Activated CD8-positive, alpha-beta memory T cell treated with anti-CD3 and anti-CD28 coated beads, Interleukin-2, amount 50 U/mL, for 1 hour (primary cell): Measurements from ENCODE around the gene SPATA3.
"Not testable (repeated sequence)": the region's sequence is repeated elsewhere in the genome, so short reads cannot be mapped to it uniquely, and the experiment has no call there.

Source experiments
- DNase-seq: peaks from one replicate; pipeline ENCODE4 v3.0.0-alpha.2; 2020; ENCODE audit errors: extremely low read depth

The SPATA3 gene

DNA sequence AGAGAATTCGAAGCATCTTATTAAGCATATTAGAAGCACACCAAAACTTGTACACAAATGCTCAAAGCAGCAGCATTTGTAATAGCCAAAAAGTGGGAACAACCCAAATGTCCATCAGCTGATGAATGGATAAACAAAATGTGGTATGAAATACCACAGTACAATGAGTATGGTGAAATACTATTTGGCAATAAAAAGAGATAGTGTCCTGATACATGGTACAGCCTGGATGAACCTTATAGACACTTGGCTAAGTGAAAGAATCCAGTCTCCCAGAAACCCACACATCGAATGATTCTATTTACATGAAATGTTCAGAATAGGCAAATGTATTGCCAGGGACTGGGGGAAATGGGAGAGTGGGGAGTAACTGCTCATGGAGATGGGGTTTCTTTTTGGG lies 3.0 kb downstream of the SPATA3 start:
- DNase-seq, result no peak

- DNase-seq, result no peak
These were observed 3.6 kb downstream of the SPATA3 start for GRCh38 chr2:230999477-230999876.

DNA sequence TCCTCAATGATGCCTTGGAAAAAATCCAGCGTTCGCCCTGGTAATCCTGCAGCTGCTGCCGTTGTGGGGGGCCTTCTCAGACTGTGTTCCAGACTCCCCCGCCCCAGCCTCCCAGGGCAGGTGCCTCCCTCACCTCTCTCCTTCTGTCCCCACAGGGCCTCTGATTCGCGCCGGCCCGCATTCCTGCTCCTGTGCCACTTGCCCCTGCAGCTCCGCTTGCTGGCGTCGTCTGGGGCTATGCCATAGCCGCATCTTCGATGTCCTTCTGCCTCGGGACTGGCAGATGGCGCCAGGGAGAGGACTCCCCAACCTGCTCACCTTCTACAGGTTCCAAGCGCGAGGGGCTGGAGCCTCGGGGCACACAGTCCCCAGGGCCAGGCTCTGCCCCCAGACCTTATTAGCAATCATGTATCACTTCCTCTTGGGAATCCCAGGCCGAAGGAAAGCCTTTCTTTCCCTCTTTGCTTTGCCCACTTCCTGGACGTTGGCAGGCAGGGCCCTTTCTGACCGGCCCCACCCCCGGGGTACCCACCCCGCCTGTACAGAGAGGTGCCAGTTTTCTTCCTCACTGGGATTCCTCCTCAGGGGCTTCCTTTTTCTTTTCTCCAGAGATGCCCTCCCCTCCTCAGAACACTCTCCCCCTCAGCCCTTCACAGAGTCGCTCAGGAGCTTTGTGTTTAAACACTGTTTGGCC lies 4.4 kb downstream of the SPATA3 start:
- no peak for DNase-seq

DNA sequence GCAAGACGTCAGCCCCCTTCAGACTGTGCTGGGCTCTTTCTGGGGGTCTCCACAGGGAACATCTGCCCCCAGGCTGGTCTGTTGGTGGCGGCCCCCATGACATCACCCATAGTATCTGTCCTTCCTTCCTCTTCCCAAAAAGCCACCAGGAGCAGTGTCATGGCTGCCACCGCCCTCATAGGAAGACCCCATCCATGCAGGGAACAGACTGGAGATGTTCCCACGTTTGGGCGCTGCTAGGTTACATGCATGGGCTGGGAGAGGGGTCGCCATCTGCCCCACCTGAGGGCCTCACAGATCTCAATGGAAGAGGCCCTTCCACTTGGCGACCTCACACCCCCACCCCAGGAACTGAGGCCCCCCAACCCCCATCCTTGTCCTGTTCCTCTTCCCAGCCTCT lies 5.1 kb downstream of the SPATA3 start:
- no peak for DNase-seq

DNA sequence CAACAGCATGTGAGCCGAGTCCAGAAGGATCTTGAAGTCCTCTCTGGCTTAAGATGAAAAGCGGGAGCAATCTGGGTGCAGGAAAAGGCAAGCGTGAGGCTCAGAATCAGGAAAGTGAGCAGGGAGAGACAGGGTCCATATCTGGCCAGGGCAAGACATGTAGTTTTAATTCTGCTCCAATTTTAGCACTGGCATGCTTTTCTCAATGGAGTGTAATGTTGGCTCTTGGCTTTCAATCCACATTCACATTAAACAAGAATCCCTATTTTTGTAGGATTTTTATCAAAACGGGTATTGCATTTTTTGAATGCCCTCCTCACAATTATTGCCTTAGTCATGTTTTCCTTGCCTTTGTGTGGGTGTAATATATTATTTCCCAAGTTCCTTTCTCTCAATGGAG lies 6.0 kb downstream of the SPATA3 start:
- no peak for DNase-seq

GRCh38 chr2:231002641-231003040 lies 6.7 kb downstream of the SPATA3 start:
- DNase-seq, result no peak

DNA sequence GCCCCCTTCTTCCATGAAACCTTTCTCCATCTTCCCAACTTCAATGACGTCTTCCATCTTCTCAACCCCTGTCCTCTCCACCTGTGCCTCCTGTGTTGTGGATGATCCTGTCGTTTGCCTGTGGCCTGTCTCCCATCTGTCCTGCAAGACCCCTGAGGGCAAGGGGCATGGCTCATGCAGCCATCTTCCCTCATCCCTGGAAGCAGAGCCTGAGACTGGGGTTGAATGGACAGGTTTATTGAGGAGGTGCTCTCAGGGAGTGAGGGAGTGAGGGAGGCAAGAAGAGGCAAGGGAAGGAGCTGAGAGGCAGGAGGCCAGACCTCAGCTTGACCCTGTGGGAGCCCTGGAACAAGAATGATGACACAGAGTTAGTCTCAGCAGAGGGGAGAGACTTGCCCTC lies 7.3 kb downstream of the SPATA3 start:
- no peak for DNase-seq

DNA sequence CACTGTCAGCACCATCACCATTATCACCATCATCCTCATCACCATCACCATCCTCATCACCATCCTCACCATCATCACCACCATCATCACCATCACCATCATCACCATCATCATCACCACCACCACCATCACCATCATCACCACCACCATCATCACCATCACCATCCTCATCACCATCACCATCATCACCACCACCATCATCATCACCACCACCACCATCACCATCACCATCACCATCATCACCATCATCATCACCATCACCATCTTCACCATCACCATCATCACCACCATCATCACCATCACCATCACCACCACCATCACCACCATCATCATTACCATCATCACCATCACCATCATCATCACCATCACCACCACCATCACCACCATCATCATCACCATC lies 9.0 kb downstream of the SPATA3 start:
- DNase-seq, result not testable (repeated sequence)

GRCh38 chr2:231007286-231008098 lies 11.6 kb downstream of the SPATA3 start:
- DNase-seq, result no peak

GRCh38 chr2:231008131-231008530 lies 12.2 kb downstream of the SPATA3 start:
- no peak for DNase-seq

- DNase-seq, result no peak
These were observed 13.5 kb downstream of the SPATA3 start for GRCh38 chr2:231009236-231009919.

DNA sequence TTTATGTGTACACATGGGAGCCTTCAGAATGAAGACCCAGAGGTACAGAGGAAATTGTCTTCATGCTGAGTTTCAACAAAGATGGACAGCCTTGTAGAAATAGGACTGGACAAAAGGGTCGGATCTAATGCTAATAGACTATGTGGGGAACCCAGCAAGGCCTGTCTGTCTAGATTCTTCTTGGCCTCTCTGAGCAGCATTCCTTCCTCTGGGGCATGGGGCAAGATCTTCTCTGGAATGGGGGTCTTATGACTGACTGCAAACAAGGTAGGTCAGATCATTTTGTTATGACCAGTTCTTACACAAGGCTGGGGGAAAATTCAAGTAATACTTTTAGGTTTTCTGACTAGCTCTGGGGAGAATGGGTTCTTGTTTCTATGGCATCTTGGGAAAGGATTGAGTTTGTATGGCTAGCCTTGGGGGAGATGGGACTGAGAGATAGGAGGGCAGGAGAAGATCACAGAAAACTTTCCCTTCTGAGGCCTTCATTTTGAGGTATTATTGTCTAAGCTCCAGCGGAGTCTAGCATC lies 14.3 kb downstream of the SPATA3 start:
- DNase-seq, result no peak

GRCh38 chr2:231011526-231011925 lies 15.6 kb downstream of the SPATA3 start:
- no peak for DNase-seq

DNA sequence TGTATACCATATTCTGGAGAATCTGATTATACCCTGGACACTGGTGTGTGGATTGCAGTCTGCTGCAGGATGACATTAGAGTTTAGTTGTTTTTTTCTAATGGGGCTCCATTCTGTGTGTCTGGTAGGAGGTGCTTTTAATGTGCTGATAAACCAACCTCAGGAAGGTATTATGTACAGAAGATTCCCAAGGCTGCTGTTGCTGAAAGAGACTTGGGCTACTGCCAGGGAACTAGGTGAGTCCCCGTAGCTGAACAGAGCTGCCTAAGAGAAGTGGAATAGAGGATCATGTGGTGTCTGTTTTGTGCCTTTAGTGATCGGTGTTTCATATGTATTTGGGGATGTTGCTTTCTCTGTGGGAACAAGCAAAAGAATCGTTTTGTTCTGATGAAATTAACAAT lies 16.5 kb downstream of the SPATA3 start:
- DNase-seq, result no peak

- DNase-seq, result no peak
These were observed 17.9 kb downstream of the SPATA3 start for GRCh38 chr2:231013820-231014219.

DNA sequence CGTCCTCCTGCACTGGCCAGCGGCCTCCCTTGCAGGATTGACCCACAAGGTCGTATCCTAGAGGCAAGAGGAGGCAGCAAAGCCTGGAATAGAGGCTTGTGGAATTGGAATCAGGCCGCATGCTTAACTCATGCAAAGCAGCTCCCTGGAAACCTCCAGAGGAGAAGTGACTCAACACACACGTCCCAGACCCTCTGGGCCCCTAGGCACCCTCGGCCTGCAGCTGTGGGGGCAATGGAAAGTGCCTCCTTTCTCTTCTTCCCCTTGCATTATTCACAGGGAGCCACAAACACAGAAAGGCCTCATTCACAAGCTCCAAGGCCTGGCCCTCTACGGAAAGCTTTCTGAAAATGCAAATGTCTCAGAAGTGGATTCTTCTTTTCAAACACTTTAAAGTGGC lies 19.6 kb downstream of the SPATA3 start:
- DNase-seq, result no peak

DNA sequence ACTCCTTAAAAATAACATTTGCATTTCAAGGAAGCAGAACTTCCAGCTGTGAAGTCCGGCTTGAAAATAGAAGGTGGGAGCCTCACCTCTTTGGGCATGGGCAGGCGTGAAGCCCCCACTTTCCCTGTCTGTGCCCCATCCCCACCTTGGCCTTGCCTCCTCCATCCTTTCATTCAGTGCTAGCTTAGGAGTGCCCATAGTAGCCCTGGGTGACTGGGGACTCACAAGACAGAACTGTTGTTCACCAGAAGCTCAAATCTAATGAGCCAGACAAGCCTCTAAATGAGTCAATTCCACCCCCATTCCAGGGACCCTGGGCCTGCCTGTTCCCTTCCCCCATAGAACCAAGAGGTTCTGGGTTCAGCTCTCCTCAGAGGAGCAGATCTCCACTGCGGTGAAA lies 20.0 kb downstream of the SPATA3 start:
- DNase-seq, result no peak

DNA sequence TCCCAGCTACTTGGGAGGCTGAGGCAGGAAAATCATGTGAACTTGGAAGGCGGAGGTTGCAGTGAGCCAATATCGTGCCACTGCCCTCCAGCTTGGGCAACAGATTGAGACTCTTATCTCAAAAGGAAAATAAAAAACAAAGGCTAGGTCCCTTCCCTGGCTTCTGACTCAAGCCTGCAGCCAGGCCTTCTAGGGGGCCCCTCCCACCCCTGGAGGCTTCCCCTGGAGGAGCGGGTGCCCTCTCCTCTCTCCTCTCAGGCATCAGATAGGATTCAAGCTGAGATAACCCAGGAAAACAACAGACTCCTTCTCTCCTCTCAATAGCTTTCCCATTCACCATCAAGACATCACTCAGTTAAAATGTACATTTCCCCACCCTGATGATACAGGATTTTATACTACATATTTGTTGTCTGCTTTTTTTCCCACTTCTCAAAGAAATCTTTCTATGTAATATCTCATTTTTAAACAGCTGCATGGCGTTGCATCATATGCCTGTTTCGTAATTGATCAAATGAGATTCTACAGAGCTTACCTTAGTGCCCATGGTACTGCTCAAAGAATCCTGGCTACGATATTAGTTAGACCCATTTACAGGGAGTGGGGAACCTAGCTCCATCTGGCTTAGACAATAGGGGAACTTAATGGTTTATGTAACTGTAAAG lies 20.8 kb downstream of the SPATA3 start:
- no peak for DNase-seq

DNA sequence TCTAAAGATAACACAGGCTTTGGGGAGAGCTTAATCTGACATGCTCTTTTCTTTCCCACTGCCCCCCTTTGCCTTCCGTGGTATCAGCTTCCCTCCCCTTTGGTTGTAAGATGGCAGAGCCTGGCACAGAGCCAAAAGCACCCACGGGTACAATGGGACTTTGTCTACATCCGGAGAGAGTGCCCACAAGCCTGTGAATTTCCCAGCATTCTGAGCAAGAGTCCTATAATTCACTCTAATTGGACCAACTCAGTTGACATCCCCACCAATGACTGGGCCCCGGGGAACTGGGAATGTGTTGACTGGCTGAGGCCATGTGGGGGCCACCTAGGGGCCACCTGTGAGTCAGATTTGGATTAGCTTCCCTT lies 21.3 kb downstream of the SPATA3 start:
- DNase-seq, result no peak

DNA sequence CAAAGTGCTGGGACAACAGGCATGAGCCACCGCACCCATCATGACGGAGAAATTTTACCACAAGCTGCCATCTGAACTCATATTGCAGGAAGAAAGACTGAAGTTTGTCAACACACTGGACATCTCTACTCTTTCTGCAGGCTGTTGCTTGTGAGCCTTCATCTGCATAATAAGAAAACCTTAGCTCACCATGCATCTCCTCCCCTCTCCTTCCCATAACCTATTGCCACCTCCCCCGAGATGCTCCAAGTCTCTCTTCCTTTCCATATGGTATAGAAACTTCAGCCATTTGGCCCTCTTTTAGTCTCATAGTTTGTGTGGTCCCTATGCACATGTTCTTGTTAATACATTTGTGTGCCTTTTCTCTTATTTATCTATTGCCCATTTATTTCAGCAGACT lies 22.3 kb downstream of the SPATA3 start:
- no peak for DNase-seq

DNA sequence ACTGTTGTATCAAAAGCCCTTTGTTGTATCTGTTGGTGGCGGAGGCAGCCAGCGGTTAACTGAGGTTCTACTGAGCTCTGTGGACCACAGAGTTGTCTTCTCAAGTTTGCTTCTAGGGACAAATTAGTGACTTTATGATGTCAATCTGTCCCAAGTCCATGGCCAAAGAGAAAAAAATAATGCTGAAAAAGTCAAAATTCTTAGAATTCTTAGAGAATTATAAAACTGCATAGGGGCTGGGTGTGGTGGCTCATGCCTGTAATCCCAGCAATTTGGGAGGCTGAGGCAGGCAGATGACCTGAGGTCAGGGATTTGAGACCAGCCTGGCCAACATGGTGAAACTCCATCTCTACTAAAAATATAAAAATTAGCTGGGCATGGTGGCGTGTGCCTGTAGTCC lies 29.1 kb downstream of the SPATA3 start:
- not testable (repeated sequence) for DNase-seq

- DNase-seq, result no peak
These were observed 33.0 kb downstream of the SPATA3 start for GRCh38 chr2:231028889-231029288.
